ENCODE data around the gene ZNF511. TPM values are rescaled to one million over a fixed set of nuclear protein-coding genes. Genes with fewer than 3 reads are reported as not detected.

Gene ZNF511
- total RNA-seq, 4 donors from 2014 or later: 15.5 to 24.4 (median 17.3) TPM

GRCh38 chr10:133337370-133337725, 28.6 kb downstream of the ZNF511 start:
- peaks cover 85% of the 10 kb centered on the region for H3K27me3 ChIP-seq

GRCh38 chr10:133338080-133339071, 29.7 kb downstream of the ZNF511 start:
- no peak for DNase-seq (ENCODE audit: low spot score in 2 of 2)
- Histone ChIP-seq H3K4me1 (peaks cover 23% of the 10 kb centered on the region), H3K27ac (no peak overlapping the region), H3K36me3 (no peaks in the 10 kb centered on the region), H3K9me3 (no peaks in the 10 kb centered on the region), H3K4me3 (no peak overlapping the region), H3K27me3 (peaks cover 83% of the 10 kb centered on the region)
- 84% methylated on average over 10 of the region's 10 CpGs for WGBS
- TF ChIP-seq POLR2A (IDR thresholded peaks at IDR 0.05) (no peak), CTCF (IDR thresholded peaks at IDR 0.05) (no peak), EP300 (IDR thresholded peaks at IDR 0.05) (no peak), POLR2AphosphoS5 (IDR thresholded peaks at IDR 0.05) (no peak)

More at GRCh38 chr10:133337370-133337725, 28.6 kb downstream of the ZNF511 start:
- TF ChIP-seq CTCF (IDR thresholded peaks at IDR 0.05) (no peak), EP300 (IDR thresholded peaks at IDR 0.05) (no peak), POLR2AphosphoS5 (IDR thresholded peaks at IDR 0.05) (no peak), POLR2A (IDR thresholded peaks at IDR 0.05) (no peak)
- Histone ChIP-seq H3K9me3 (no peaks in the 10 kb centered on the region), H3K4me3 (no peak overlapping the region), H3K27ac (no peak overlapping the region), H3K4me1 (peaks cover 23% of the 10 kb centered on the region), H3K36me3 (no peaks in the 10 kb centered on the region)
- 87% methylated on average over 3 of the region's 3 CpGs for WGBS
- DNase-seq (ENCODE audit: low spot score in 2 of 2): no peak

GRCh38 chr10:133339708-133340380, 31.1 kb downstream of the ZNF511 start:
- TF ChIP-seq POLR2A (IDR thresholded peaks at IDR 0.05) (no peak), POLR2AphosphoS5 (IDR thresholded peaks at IDR 0.05) (no peak)
- H3K27me3 ChIP-seq: peaks cover 79% of the 10 kb centered on the region
- H3K4me1 ChIP-seq: peaks cover 20% of the 10 kb centered on the region
- no peak overlapping the region for H3K27ac ChIP-seq
- WGBS: 94% methylated on average over 10 of the region's 13 CpGs
- no peak for DNase-seq (ENCODE audit: low spot score in 2 of 2)
- no peak overlapping the region for H3K4me3 ChIP-seq
- no peaks in the 10 kb centered on the region for H3K9me3 ChIP-seq
- H3K36me3 ChIP-seq: no peaks in the 10 kb centered on the region

- TF ChIP-seq CTCF (IDR thresholded peaks at IDR 0.05) (no peak), EP300 (IDR thresholded peaks at IDR 0.05) (no peak), POLR2A (IDR thresholded peaks at IDR 0.05) (no peak), POLR2AphosphoS5 (IDR thresholded peaks at IDR 0.05) (no peak)
- Histone ChIP-seq H3K27ac (no peak overlapping the region), H3K4me1 (no peaks in the 10 kb centered on the region), H3K36me3 (no peaks in the 10 kb centered on the region), H3K27me3 (peaks cover 66% of the 10 kb centered on the region), H3K9me3 (no peaks in the 10 kb centered on the region), H3K4me3 (no peak overlapping the region)
- WGBS: 74% methylated on average over 4 of the region's 4 CpGs
- no peak for DNase-seq (ENCODE audit: low spot score in 2 of 2)
These were observed 33.3 kb downstream of the ZNF511 start for GRCh38 chr10:133341983-133342382.

GRCh38 chr10:133342942-133343341, 34.2 kb downstream of the ZNF511 start:
- Histone ChIP-seq H3K36me3 (no peaks in the 10 kb centered on the region), H3K4me3 (no peak overlapping the region), H3K27me3 (peaks cover 66% of the 10 kb centered on the region), H3K9me3 (no peaks in the 10 kb centered on the region), H3K4me1 (no peaks in the 10 kb centered on the region), H3K27ac (no peak overlapping the region)
- DNase-seq (ENCODE audit: low spot score in 2 of 2): no peak
- WGBS: 69% methylated on average over 8 of the region's 8 CpGs
- TF ChIP-seq CTCF (IDR thresholded peaks at IDR 0.05) (no peak), EP300 (IDR thresholded peaks at IDR 0.05) (no peak)

Data from suprapubic skin (tissue), 4 donors.